ENCODE results near the gene UNK.
"Not testable (repeated sequence)": the region's sequence is repeated elsewhere in the genome, so short reads cannot be mapped to it uniquely, and the experiment has no call there.

Gene UNK

GRCh38 chr17:75753514-75754377, 30.9 kb upstream of the UNK start:
- peak; percentile 45 to 96 (median 70) for DNase-seq
- intact Hi-C loops (cut with DNase I) = no loop called here

GRCh38 chr17:75754378-75755204, 30.0 kb upstream of the UNK start:
- intact Hi-C loops (cut with DNase I) = no loop called here
- DNase-seq = no peak

- intact Hi-C loops (cut with DNase I) = no loop called here
- peak in 1 of 10 donors; percentile 78 for DNase-seq
These were observed 29.3 kb upstream of the UNK start for GRCh38 chr17:75755205-75755901.

- intact Hi-C loops (cut with DNase I) = no loop called here
- no peak for DNase-seq
These were observed 28.6 kb upstream of the UNK start for GRCh38 chr17:75755990-75756389.

- intact Hi-C loops (cut with DNase I) = no loop called here
- peak in 1 of 10 donors; percentile 79 for DNase-seq
These were observed 28.0 kb upstream of the UNK start for GRCh38 chr17:75756451-75757085.

GRCh38 chr17:75757086-75757681, 27.4 kb upstream of the UNK start:
- DNase-seq = peak in 1 of 10 donors; percentile 16
- intact Hi-C loops (cut with DNase I) = no loop called here

GRCh38 chr17:75758131-75758905, 26.3 kb upstream of the UNK start:
- intact Hi-C loops (cut with DNase I) = no loop called here
- peak in 4 of 10 donors; percentile 18 to 84 (median 72) for DNase-seq

GRCh38 chr17:75759457-75759856, 25.1 kb upstream of the UNK start:
- peak in 3 of 10 donors; percentile 5 to 47 (median 23) for DNase-seq
- intact Hi-C loops (cut with DNase I) = no loop called here

GRCh38 chr17:75759978-75760640, 24.5 kb upstream of the UNK start:
- DNase-seq = peak in 2 of 10 donors; percentile 0 to 16
- intact Hi-C loops (cut with DNase I) = not testable (repeated sequence)

GRCh38 chr17:75762513-75763268, 21.9 kb upstream of the UNK start:
- peak in 3 of 10 donors; percentile 59 to 74 (median 68) for DNase-seq
- intact Hi-C loops (cut with DNase I) = no loop called here

- peak in 2 of 10 donors; percentile 28 to 73 for DNase-seq
- intact Hi-C loops (cut with DNase I) = no loop called here
These were observed 21.4 kb upstream of the UNK start for GRCh38 chr17:75763269-75763607.

GRCh38 chr17:75763613-75764416, 20.8 kb upstream of the UNK start:
- intact Hi-C loops (cut with DNase I) = no loop called here
- DNase-seq = peak in 3 of 10 donors; percentile 67 to 86 (median 84)

- DNase-seq = no peak
- intact Hi-C loops (cut with DNase I) = no loop called here
These were observed 20.2 kb upstream of the UNK start for GRCh38 chr17:75764417-75764710.

- intact Hi-C loops (cut with DNase I) = no loop called here
- DNase-seq = peak; percentile 48 to 94 (median 71)
These were observed 19.7 kb upstream of the UNK start, which contains the start of gene GALK1 for GRCh38 chr17:75764711-75765421. GALK1 (minus strand) TSS chr17:75765192; CDS start chr17:75765136, 56 bp downstream.

- intact Hi-C loops (cut with DNase I) = no loop called here
- peak in 3 of 10 donors; percentile 58 to 79 (median 73) for DNase-seq
These were observed 18.6 kb upstream of the UNK start for GRCh38 chr17:75765981-75766380.

- DNase-seq = peak in 3 of 10 donors; percentile 18 to 26 (median 20)
- intact Hi-C loops (cut with DNase I) = no loop called here
These were observed 16.7 kb upstream of the UNK start for GRCh38 chr17:75767881-75768280.
